HL-60 (cell line): ENCODE measurements around the gene KLHL25.

Experiments used
- CTCF ChIP-seq: IDR thresholded peaks from one replicate; pipeline ENCODE4 v1.5.1; 2011; ENCODE audit warnings: low read length, control low read depth, inconsistent platforms; ENCODE audit not compliant: insufficient read depth
- GABPA ChIP-seq: IDR thresholded peaks from 2 replicates; pipeline ENCODE4 v1.6.1; 2012; ENCODE audit warnings: low read depth

- TF ChIP-seq CTCF (no peak), GABPA (no peak)
Observed at GRCh38 chr15:85718981-85719380, 75.7 kb downstream of the KLHL25 start.
